Activated CD8-positive, alpha-beta memory T cell treated with anti-CD3 and anti-CD28 coated beads for 4 hours (primary cell): Measurements from ENCODE around the gene CARMIL1.

ENCODE experiments used
- DNase-seq, 2 donors: peaks; one replicate each; pipeline ENCODE4 v3.0.0-alpha.2; 2020; ENCODE audit warnings: low read depth in 2 of 2

Gene CARMIL1

GRCh38 chr6:25608558-25609174, 329.5 kb downstream of the CARMIL1 start:
- DNase-seq, result no peak

DNA sequence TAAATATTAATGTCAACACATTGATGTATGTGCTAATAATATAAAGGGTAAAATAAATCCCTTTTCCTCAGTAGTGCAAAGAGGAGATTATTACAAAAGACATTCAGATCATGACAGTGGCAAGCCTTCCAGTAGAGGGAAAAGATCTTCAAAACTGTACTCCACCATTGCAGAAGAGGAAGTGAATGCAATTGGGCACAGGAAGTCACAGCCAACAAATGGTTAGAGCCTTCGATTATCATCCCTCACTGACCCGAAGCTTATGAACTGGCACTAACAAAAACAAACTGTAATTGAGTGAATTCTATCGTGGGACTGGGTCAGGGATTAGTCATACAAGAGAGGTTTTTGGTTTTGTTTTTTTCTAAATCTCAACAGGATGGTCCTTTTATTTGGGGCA, 333.5 kb downstream of the CARMIL1 start:
- no peak for DNase-seq

GRCh38 chr6:25613415-25613814, 334.2 kb downstream of the CARMIL1 start:
- DNase-seq, result no peak

GRCh38 chr6:25614052-25614451, 334.9 kb downstream of the CARMIL1 start:
- no peak for DNase-seq

DNA sequence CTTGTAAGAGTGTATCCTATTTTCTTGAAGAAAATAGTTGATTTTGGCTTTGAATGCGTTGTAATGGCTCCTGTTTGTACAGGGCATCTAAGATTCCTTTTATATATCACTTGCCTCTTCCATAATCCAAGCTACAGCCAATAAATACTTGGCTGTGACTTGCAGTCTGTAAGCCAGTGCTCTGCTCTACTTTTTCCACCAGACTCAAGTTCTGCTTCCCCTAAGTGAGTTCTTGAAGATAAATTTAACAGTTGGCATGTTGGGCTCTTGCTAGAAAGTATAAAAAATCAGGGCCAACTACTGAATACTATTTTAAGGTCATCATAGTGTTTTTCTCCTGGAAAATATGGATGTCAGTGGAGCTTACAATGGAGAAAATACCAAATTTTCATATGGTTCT, 336.3 kb downstream of the CARMIL1 start:
- no peak for DNase-seq

DNA sequence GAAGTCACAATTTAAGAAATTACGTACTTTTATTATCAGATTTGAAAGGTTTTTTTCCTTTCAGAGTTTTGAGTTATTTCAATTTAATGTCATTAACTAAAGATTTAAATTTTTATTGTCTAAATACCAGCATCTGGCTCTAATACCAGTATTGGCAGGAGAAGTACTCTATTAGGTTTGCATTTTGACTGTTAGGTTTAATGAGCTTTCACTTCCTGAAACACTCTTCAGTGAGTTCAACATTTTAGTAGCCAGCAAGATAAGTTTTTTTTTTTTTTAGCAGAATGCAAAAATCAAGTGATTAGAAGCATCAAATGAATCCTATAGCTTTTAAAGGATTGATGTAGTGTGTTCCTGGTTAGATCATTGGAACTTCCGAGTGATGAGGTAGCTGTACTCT, 338.8 kb downstream of the CARMIL1 start:
- no peak for DNase-seq

- DNase-seq, result no peak
These were observed 340.0 kb downstream of the CARMIL1 start for GRCh38 chr6:25619217-25619616.

GRCh38 chr6:25620391-25620790, 341.2 kb downstream of the CARMIL1 start:
- no peak for DNase-seq

DNA sequence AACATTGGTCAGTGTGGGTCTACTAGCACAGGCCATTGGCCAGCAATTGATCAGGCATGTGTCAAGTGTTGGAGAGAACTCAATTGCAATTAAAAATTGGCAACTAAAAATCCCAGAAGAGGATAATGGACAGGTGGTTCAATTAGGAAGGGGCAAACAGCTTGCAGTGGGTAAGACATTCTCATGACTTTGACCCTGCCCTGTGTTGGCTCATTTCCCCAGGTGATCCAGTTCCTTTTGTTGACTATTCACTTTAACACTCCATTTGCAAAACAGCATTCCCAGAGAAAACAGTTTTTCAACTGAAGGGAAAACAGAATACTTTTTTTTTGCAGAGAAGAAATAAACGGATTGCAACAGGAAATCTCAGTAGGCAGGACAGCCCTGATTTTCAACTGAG, 343.9 kb downstream of the CARMIL1 start:
- DNase-seq, result no peak

DNA sequence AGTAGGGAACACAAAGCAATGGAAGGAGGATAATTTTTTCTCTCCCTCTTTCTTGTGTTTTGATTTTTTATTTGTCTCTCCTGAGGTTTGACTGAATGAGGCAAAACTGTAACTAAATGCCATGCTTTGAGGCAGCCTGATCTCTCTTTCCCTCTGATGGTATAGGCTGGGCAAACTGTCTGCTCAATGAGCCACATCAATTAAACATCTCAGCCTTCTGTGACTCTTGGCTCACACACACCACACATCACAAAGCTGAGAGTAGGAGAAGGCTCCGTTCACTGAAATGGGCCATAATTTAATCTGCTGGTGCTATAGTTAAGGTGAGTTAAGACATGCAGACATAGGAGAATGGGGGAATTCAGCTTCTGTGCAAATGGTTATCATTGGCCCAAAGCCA, 344.7 kb downstream of the CARMIL1 start:
- no peak for DNase-seq

DNA sequence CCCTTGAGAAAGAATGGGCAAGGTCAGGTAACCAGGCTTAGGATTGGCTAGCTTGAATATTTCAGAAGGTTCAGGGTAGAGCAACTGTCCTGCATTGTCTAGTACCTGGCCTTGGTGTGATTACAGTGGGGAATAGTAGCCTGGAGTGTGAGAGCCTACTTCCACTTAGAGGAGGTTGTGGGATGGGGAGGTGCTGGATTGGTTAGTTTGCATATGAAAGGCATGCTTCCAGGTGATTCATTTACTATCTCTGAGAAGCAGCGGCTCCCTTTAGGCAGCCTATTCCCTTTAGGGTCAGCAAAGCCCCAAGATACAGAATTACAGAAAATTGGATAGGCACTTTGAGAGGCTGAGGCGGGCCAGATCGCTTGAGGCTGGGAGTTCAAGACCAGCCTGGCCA, 347.8 kb downstream of the CARMIL1 start:
- no peak for DNase-seq

GRCh38 chr6:25628471-25629197, 349.5 kb downstream of the CARMIL1 start:
- DNase-seq, result no peak

DNA sequence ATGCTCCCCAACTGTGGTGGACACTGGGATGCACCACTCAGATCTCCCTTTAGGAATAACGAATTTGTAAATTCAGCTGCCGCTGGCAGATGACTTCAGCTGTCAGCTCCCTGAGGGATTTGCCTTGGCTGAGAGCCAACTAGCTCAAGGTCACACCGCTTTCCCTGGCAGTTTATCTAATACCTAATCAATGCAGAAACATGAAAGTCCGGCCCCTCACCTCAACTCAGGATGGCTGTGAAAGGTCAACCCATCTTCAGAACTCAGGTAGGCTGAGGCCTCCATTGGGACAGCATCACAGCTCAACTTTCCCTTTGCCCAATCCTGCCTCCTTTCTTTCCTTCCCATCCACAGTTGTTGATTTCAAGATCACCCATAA, 350.0 kb downstream of the CARMIL1 start:
- no peak for DNase-seq

GRCh38 chr6:25630508-25631278, 351.5 kb downstream of the CARMIL1 start:
- DNase-seq, result no peak

GRCh38 chr6:25635886-25636317, 356.7 kb downstream of the CARMIL1 start:
- DNase-seq, result no peak

DNA sequence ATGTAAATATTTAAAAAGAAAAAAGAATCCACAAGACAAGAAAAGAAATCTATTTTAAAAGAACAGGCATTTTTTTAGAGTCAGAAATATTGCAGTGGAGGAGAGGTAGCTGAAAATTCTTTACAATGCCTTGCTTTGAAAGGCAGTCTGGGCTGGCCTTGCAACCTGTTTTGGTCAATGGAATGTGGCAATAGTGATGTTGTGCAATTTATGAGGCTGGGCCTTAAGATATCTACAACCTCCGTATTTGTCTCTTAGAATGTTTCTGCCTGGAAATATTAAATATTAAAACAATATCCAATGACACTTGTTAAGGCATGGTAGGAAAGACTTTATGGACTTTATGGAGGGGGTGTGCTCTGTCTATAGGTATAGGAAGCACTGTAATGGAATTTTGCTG, 358.0 kb downstream of the CARMIL1 start:
- no peak for DNase-seq

- DNase-seq, result no peak
These were observed 358.8 kb downstream of the CARMIL1 start for GRCh38 chr6:25637960-25638434.

- no peak for DNase-seq
These were observed 360.5 kb downstream of the CARMIL1 start for GRCh38 chr6:25639653-25640052.

DNA sequence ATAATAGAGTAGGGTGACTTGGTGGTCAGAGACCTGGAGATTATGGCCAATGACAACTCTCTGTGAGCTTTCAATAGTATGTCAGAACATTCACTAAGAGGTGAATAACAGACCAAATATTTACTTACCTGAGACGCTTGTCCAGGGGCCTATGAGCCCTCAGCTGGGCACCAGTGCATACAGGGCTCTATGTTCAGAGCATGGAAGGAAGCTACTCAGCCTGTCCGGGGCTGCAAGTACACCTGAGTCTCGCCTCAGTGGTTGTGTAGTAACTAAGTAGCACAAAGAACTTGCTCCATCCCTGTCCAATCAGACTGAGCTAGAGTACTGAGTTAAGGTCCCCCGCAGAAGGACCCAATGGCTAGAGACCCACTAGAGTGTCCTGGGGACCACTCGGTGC, 361.3 kb downstream of the CARMIL1 start:
- DNase-seq, result no peak

DNA sequence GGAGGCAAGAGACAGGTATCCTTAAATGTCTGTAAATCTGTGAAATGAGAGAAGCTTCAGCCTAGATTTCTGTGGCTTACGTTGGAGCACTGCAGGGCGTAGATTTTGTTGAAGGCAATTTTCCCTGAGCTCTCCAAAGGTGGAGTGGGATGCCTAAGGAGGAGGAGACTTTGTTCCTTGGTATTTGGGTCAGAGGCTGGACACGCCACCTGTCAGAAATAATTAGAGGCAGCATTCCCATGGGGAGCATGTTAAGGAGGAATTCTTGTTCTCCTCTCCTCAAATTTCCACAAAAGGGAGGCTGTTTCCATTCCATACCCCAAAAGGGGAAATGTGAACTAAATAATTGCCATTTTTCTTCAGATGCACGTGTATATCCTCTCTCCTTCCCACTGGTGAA, 361.7 kb downstream of the CARMIL1 start:
- no peak for DNase-seq

DNA sequence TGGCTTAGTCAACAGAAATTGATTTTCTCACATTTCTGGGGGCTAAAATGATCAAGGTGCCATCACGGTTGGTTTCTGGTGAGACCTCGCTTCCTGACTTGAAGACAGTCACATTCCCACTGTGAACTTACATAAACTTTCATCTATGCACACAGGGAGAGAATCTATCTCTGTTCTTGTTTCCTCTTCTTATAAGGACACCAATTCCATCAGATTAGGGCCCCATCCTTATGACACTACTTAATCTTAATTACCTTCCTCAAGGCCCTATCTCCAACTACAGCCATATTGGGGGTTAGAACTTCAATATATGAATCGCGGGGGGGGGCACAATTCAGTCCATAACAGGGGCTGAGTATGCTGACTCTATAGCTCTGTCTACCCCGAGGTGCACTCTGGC, 362.2 kb downstream of the CARMIL1 start:
- no peak for DNase-seq

- no peak for DNase-seq
These were observed 362.9 kb downstream of the CARMIL1 start for GRCh38 chr6:25641940-25642666.
